ENCODE data around the gene CACNA1B. TPM values are rescaled to one million over a fixed set of nuclear protein-coding genes. Genes with fewer than 3 reads are reported as not detected.

CACNA1B gene
- total RNA-seq, 1 experiment from 2014 or later, result 1.7 TPM

GRCh38 chr9:138065287-138065686, 187.7 kb downstream of the CACNA1B start:
- H3K4me3 ChIP-seq (replicated peaks in 1 of 2; ENCODE audit: low read depth in 1 of 2, low read length in 2 of 2), result no peak overlapping the region
- no peaks in the 10 kb centered on the region for H3K27me3 ChIP-seq (ENCODE audit: insufficient read depth, low read length)
- DNase-seq (ENCODE audit: low read depth, low spot score), result no peak

DNA sequence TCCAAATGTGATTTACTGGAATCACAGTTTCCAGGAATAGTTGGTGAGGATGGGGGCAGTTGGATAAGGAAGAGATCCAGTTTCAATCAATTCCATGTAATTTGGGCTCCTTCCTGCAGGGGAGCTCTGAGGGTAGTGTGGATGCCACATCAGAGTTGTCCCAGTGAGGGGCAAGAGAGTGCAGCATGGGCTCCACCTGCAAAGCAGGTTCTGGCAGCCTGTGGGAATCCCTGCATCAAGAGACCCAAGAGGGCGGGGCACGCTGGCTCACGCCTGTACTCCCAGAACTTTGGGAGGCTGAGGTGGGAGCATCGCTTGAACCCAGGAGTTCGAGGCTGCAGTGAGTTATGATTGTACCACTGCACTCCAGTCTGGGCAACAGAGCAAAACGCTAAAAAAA, 188.5 kb downstream of the CACNA1B start:
- CTCF ChIA-PET, result no interaction called here
- H3K27me3 ChIP-seq (ENCODE audit: insufficient read depth, low read length), result no peaks in the 10 kb centered on the region

More at GRCh38 chr9:138065287-138065686, 187.7 kb downstream of the CACNA1B start:
- ChIA-PET CTCF (no interaction called here), POLR2A (no interaction called here), RAD21 (ENCODE audit: low non-redundant PET in 1 of 2, low total read pairs in 2 of 2, uncharacterized antibody in 2 of 2, unreplicated experiment in 2 of 2) (no interaction called here)
- no peaks in the 10 kb centered on the region for H3K79me2 ChIP-seq (ENCODE audit: insufficient read depth, low read length)
- no peak for TF ChIP-seq EGR1 (IDR thresholded peaks at IDR 0.05; ENCODE audit: low read depth)
- TF ChIP-seq EZH2 (IDR thresholded peaks at IDR 0.05), result no peak
- TF ChIP-seq POLR2AphosphoS5 (IDR thresholded peaks at IDR 0.05; ENCODE audit: low read depth, low read length), result no peak
- no peak for TF ChIP-seq CBX3 (IDR thresholded peaks at IDR 0.05; ENCODE audit: low read depth)
- no peak for TF ChIP-seq SIN3A (IDR thresholded peaks at IDR 0.05; ENCODE audit: low read depth)
- TF ChIP-seq SRF (IDR thresholded peaks at IDR 0.05; ENCODE audit: low read depth), result no peak
- H3K9me2 ChIP-seq (ENCODE audit: insufficient read depth), result no peaks in the 10 kb centered on the region
- no peak overlapping the region for H2AFZ ChIP-seq (ENCODE audit: low read depth, low read length, poor library complexity, severe bottlenecking)
- H3K9ac ChIP-seq (ENCODE audit: low read length), result no peak overlapping the region
- no peaks in the 10 kb centered on the region for H3K4me1 ChIP-seq (ENCODE audit: control insufficient read depth in 1 of 2, insufficient read depth in 2 of 2, low read length in 2 of 2)
- no peak overlapping the region for H3K27ac ChIP-seq (ENCODE audit: low read depth, low read length)
- no peaks in the 10 kb centered on the region for H3K9me3 ChIP-seq (ENCODE audit: control insufficient read depth in 1 of 2, insufficient read depth in 1 of 2, low read depth in 1 of 2, low read length in 2 of 2)
- no peak overlapping the region for H3K4me2 ChIP-seq (ENCODE audit: low read length)
- intact Hi-C loops (cut with micrococcal nuclease), result no loop called here
- BruUV-seq (replicated peaks), result no TSS peak
- H3K36me3 ChIP-seq (ENCODE audit: control insufficient read depth in 1 of 2, insufficient read depth in 2 of 2, low read length in 2 of 2), result no peaks in the 10 kb centered on the region
- no peak for ATAC-seq
- H4K20me1 ChIP-seq (ENCODE audit: insufficient read depth), result no peaks in the 10 kb centered on the region

More for the DNA sequence above, 188.5 kb downstream of the CACNA1B start:
- Histone ChIP-seq H3K79me2 (ENCODE audit: insufficient read depth, low read length) (no peaks in the 10 kb centered on the region), H3K36me3 (ENCODE audit: control insufficient read depth in 1 of 2, insufficient read depth in 2 of 2, low read length in 2 of 2) (no peaks in the 10 kb centered on the region), H3K9ac (ENCODE audit: low read length) (no peak overlapping the region), H3K9me2 (ENCODE audit: insufficient read depth) (no peaks in the 10 kb centered on the region), H4K20me1 (ENCODE audit: insufficient read depth) (no peaks in the 10 kb centered on the region), H3K27ac (ENCODE audit: low read depth, low read length) (no peak overlapping the region), H2AFZ (ENCODE audit: low read depth, low read length, poor library complexity, severe bottlenecking) (no peak overlapping the region), H3K9me3 (ENCODE audit: control insufficient read depth in 1 of 2, insufficient read depth in 1 of 2, low read depth in 1 of 2, low read length in 2 of 2) (no peaks in the 10 kb centered on the region), H3K4me3 (replicated peaks in 1 of 2; ENCODE audit: low read depth in 1 of 2, low read length in 2 of 2) (no peak overlapping the region), H3K4me2 (ENCODE audit: low read length) (no peak overlapping the region), H3K4me1 (ENCODE audit: control insufficient read depth in 1 of 2, insufficient read depth in 2 of 2, low read length in 2 of 2) (no peaks in the 10 kb centered on the region)
- RAD21 ChIA-PET (ENCODE audit: low non-redundant PET in 1 of 2, low total read pairs in 2 of 2, uncharacterized antibody in 2 of 2, unreplicated experiment in 2 of 2), result no interaction called here
- intact Hi-C loops (cut with micrococcal nuclease), result no loop called here
- TF ChIP-seq CBX3 (IDR thresholded peaks at IDR 0.05; ENCODE audit: low read depth) (no peak), CTCF (IDR thresholded peaks at IDR 0.05 in 2 of 3, conservative IDR thresholded peaks at IDR 0.05 in 1 of 3; ENCODE audit: borderline replicate concordance in 1 of 3, insufficient read depth in 1 of 3, low read depth in 2 of 3, low read length in 2 of 3) (peak in 2 of 3 experiments; percentile 36 to 39; a peak in 4 of 6 replicates)
- TF ChIP-seq, protein P1, sequence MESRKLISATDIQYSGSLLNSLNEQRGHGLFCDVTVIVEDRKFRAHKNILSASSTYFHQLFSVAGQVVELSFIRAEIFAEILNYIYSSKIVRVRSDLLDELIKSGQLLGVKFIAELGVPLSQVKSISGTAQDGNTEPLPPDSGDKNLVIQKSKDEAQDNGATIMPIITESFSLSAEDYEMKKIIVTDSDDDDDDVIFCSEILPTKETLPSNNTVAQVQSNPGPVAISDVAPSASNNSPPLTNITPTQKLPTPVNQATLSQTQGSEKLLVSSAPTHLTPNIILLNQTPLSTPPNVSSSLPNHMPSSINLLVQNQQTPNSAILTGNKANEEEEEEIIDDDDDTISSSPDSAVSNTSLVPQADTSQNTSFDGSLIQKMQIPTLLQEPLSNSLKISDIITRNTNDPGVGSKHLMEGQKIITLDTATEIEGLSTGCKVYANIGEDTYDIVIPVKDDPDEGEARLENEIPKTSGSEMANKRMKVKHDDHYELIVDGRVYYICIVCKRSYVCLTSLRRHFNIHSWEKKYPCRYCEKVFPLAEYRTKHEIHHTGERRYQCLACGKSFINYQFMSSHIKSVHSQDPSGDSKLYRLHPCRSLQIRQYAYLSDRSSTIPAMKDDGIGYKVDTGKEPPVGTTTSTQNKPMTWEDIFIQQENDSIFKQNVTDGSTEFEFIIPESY (IDR thresholded peaks at IDR 0.05; ENCODE audit: extremely low read depth, insufficient replicate concordance, low read length), result no peak
- POLR2A ChIA-PET, result no interaction called here
- no peak for DNase-seq (ENCODE audit: low read depth, low spot score)
- BruUV-seq (replicated peaks), result no TSS peak
- peak; percentile 80 for ATAC-seq
